ENCODE data around the gene PFN2.
"Not testable (repeated sequence)": the region's sequence is repeated elsewhere in the genome, so short reads cannot be mapped to it uniquely, and the experiment has no call there.

DNA sequence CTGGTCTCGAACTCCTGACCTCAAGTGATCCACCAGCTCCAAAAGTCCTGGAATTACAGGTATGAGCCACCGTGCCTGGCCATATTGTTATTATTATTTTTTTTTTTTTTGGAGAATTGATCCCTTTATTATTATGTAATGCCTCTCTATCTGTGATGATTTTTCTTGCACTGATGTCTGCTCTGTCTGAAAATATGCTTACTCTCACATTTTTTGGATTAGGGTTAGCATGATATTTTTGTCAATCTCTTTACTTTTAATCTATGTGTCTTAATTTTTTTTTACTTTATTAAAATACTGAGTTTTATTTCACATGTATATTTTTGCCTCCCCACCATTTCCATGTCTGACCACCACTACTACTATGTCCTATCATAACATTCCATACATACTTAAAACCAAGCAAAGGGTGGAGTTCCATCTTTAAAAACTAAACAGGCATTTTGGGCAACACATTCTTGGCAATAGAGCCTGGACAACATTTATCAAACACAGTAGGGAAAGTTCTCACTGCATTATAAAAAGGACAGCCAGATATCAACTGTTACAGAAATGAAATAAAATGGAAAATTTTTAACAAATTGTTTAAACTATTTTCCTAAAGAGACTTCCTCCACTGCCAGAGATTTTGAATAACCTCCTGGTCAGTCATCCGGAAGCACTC is 32.2 kb downstream of the PFN2 start:
- TF ChIP-seq, protein P1, sequence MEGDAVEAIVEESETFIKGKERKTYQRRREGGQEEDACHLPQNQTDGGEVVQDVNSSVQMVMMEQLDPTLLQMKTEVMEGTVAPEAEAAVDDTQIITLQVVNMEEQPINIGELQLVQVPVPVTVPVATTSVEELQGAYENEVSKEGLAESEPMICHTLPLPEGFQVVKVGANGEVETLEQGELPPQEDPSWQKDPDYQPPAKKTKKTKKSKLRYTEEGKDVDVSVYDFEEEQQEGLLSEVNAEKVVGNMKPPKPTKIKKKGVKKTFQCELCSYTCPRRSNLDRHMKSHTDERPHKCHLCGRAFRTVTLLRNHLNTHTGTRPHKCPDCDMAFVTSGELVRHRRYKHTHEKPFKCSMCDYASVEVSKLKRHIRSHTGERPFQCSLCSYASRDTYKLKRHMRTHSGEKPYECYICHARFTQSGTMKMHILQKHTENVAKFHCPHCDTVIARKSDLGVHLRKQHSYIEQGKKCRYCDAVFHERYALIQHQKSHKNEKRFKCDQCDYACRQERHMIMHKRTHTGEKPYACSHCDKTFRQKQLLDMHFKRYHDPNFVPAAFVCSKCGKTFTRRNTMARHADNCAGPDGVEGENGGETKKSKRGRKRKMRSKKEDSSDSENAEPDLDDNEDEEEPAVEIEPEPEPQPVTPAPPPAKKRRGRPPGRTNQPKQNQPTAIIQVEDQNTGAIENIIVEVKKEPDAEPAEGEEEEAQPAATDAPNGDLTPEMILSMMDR (IDR thresholded peaks at IDR 0.05): not testable (repeated sequence)
- not testable (repeated sequence) for TF ChIP-seq POLR2A (IDR thresholded peaks at IDR 0.05)
